Natural killer cell (primary cell): ENCODE data around the gene LYPD8. TPM values are rescaled to one million over a fixed set of nuclear protein-coding genes. Genes with fewer than 3 reads are reported as not detected.

ENCODE experiments used
- ATAC-seq, 3 donors: fragments of 150-1000 bp in 2 of 3; fragments of 200-7000 bp in 1 of 3; cut with Tn5 transposase; 1 replicate in 1 of 3; 2 replicates in 2 of 3; pipeline ENCODE4 v1.10.0; 2021; ENCODE audit warnings: mild to moderate bottlenecking in 2 of 3, moderate library complexity in 2 of 3
- DNase-seq, 2 donors: peaks; one replicate each; pipeline versions ENCODE4 v3.0.0 to v3.0.0-alpha.2; 2013 to 2021; ENCODE audit warnings: mixed read lengths in 1 of 2
- H3K27ac ChIP-seq: one replicate; pipeline ENCODE4 v1.5.1; 2013; ENCODE audit warnings: mild to moderate bottlenecking, low read length
- H3K27me3 ChIP-seq: one replicate; pipeline ENCODE4 v1.6.1; 2013; ENCODE audit warnings: low read length; ENCODE audit not compliant: control insufficient read depth, insufficient read depth
- H3K36me3 ChIP-seq: one replicate; pipeline ENCODE4 v1.6.1; 2013; ENCODE audit warnings: low read length; ENCODE audit not compliant: control insufficient read depth, insufficient read depth
- H3K4me1 ChIP-seq: one replicate; pipeline ENCODE4 v1.6.1; 2013; ENCODE audit warnings: low read length; ENCODE audit not compliant: control insufficient read depth, insufficient read depth
- H3K4me3 ChIP-seq: one replicate; pipeline ENCODE4 v1.5.1; 2013; ENCODE audit warnings: low read length
- H3K9me3 ChIP-seq: one replicate; pipeline ENCODE4 v1.6.1; 2013; ENCODE audit warnings: low read length; ENCODE audit not compliant: control insufficient read depth, insufficient read depth
- H3K27ac Mint-ChIP-seq, 2 donors: one replicate each; pipeline ENCODE4 v1.8.0; 2022; ENCODE audit warnings: mild to moderate bottlenecking in 2 of 2, mixed read lengths in 2 of 2, moderate library complexity in 1 of 2
- H3K27me3 Mint-ChIP-seq, 2 donors: one replicate each; pipeline ENCODE4 v1.8.0; 2022; ENCODE audit warnings: low read depth in 2 of 2, mixed read lengths in 2 of 2
- H3K36me3 Mint-ChIP-seq: one replicate; pipeline ENCODE4 v1.8.0; 2022; ENCODE audit warnings: mixed read lengths
- H3K4me1 Mint-ChIP-seq, 2 donors: one replicate each; pipeline ENCODE4 v1.8.0; 2022; ENCODE audit warnings: mixed read lengths in 2 of 2
- H3K4me3 Mint-ChIP-seq: one replicate; pipeline ENCODE4 v1.8.0; 2022; ENCODE audit warnings: mild to moderate bottlenecking, moderate library complexity, mixed read lengths
- H3K9me3 Mint-ChIP-seq, 2 donors: one replicate each; pipeline ENCODE4 v1.8.0; 2022; ENCODE audit warnings: mixed read lengths in 2 of 2
- CTCF ChIP-seq: fragments of 200-600 bp; IDR thresholded peaks from one replicate; pipeline ENCODE4 v1.8.0; 2022; ENCODE audit warnings: antibody characterized with exemption
- WGBS: methylation state at CpG from one replicate; pipeline ENCODE4 v1.1.7; 2013; ENCODE audit warnings: missing lambda C conversion rate; ENCODE audit not compliant: insufficient coverage; 5-methylcytosine and 5-hydroxymethylcytosine counted together
- intact Hi-C: fragments of 100-400 bp; cut with micrococcal nuclease; formaldehyde crosslinking; loops from one replicate; pipeline ENCODE4 v1.14.2; 2022
- total RNA-seq, 4 donors: library from RNA; stranded (reverse); fragments of 120-200 nt in 1 of 4; gene quantifications; one replicate each; pipeline versions ENCODE4 v1.2.3 to v1.2.4, GENCODE V29; 2013 to 2022

The LYPD8 gene
- total RNA-seq, 3 donors from 2014 or later (not counting 1 experiment from before 2014, with no cell fraction given) = not detected

- no peak for DNase-seq
- WGBS = 59% methylated on average over 4 of the region's 4 CpGs
Observed at GRCh38 chr1:248710305-248710900, 45.2 kb downstream of the LYPD8 start.

GRCh38 chr1:248704606-248705005, 51.0 kb downstream of the LYPD8 start:
- no peak overlapping the region for H3K4me3 ChIP-seq
- Mint-ChIP-seq H3K4me1 (no peaks in the 10 kb centered on the region), H3K36me3 (no peaks in the 10 kb centered on the region), H3K9me3 (no peaks in the 10 kb centered on the region), H3K4me3 (no peak overlapping the region), H3K27ac (no peak overlapping the region), H3K27me3 (peaks cover 3 to 7% of the 10 kb centered on the region in 2 donors)
- intact Hi-C loops = no loop called here
- no peak for ATAC-seq
- 88% methylated on average over 2 of the region's 2 CpGs for WGBS
- no peaks in the 10 kb centered on the region for H3K27me3 ChIP-seq
- no peaks in the 10 kb centered on the region for H3K36me3 ChIP-seq
- H3K4me1 ChIP-seq = no peaks in the 10 kb centered on the region
- no peak for DNase-seq
- TF ChIP-seq CTCF = no peak
- no peaks in the 10 kb centered on the region for H3K9me3 ChIP-seq
- no peak overlapping the region for H3K27ac ChIP-seq

More at GRCh38 chr1:248710305-248710900, 45.2 kb downstream of the LYPD8 start:
- Histone ChIP-seq H3K4me3 (no peak overlapping the region), H3K4me1 (peaks cover 3% of the 10 kb centered on the region), H3K36me3 (no peaks in the 10 kb centered on the region), H3K27ac (no peak overlapping the region), H3K9me3 (no peaks in the 10 kb centered on the region), H3K27me3 (no peaks in the 10 kb centered on the region)
- ATAC-seq = no peak
- no peak for TF ChIP-seq CTCF
- Mint-ChIP-seq H3K9me3 (no peaks in the 10 kb centered on the region), H3K4me3 (no peak overlapping the region), H3K4me1 (no peaks in the 10 kb centered on the region), H3K36me3 (no peaks in the 10 kb centered on the region), H3K27ac (no peak overlapping the region), H3K27me3 (peaks cover 7% of the 10 kb centered on the region in 2 donors)
- intact Hi-C loops = no loop called here

- Histone ChIP-seq H3K27ac (no peak overlapping the region), H3K9me3 (no peaks in the 10 kb centered on the region), H3K4me1 (no peaks in the 10 kb centered on the region), H3K27me3 (no peaks in the 10 kb centered on the region), H3K36me3 (no peaks in the 10 kb centered on the region), H3K4me3 (no peak overlapping the region)
- DNase-seq (no peak), ATAC-seq (no peak)
- Mint-ChIP-seq H3K27ac (no peak overlapping the region), H3K9me3 (no peaks in the 10 kb centered on the region), H3K36me3 (no peaks in the 10 kb centered on the region), H3K27me3 (peaks cover 4 to 7% of the 10 kb centered on the region in 2 donors), H3K4me1 (no peaks in the 10 kb centered on the region), H3K4me3 (no peak overlapping the region)
- intact Hi-C loops = no loop called here
- no peak for TF ChIP-seq CTCF
- 83% methylated on average over 1 of the region's 2 CpGs for WGBS
Observed at GRCh38 chr1:248703674-248704073, 51.9 kb downstream of the LYPD8 start.

GRCh38 chr1:248702714-248703113, 52.8 kb downstream of the LYPD8 start, which contains the start of gene OR14I1:
Gene OR14I1, minus strand, starts transcription at chr1:248702766.
- H3K27ac Mint-ChIP-seq = no peak within 1 kb of the TSS
- no peak for ATAC-seq
- H3K36me3 Mint-ChIP-seq = no peaks in the 10 kb centered on the region
- H3K4me1 ChIP-seq = no peaks in the 10 kb centered on the region
- no peak within 1 kb of the TSS for H3K27ac ChIP-seq
- peaks cover 0 to 7% of the 10 kb centered on the region in 2 donors for H3K27me3 Mint-ChIP-seq
- no peak for DNase-seq
- no peak within 1 kb of the TSS for H3K4me3 Mint-ChIP-seq
- no peak within 1 kb of the TSS for H3K4me3 ChIP-seq
- H3K4me1 Mint-ChIP-seq = no peaks in the 10 kb centered on the region
- no peak for TF ChIP-seq CTCF
- no peaks in the 10 kb centered on the region for H3K36me3 ChIP-seq
- H3K9me3 Mint-ChIP-seq = no peaks in the 10 kb centered on the region
- no peaks in the 10 kb centered on the region for H3K27me3 ChIP-seq
- WGBS = 77% methylated on average over 1 of the region's 1 CpG
- intact Hi-C loops = no loop called here
- H3K9me3 ChIP-seq = no peaks in the 10 kb centered on the region
